22Rv1 (cell line): ENCODE results near the gene MICU1.

Experiments
- H3K27ac ChIP-seq: fragments of 450-650 bp; 2 replicates; pipeline ENCODE4 v1.5.1; 2017
- CTCF ChIP-seq: fragments of 450-650 bp; IDR thresholded peaks from 2 replicates; pipeline ENCODE4 v1.5.1; 2017; ENCODE audit warnings: mild to moderate bottlenecking
- ZFX ChIP-seq: fragments of 450-650 bp; IDR thresholded peaks from 2 replicates; pipeline ENCODE4 v1.6.1; 2017; ENCODE audit warnings: antibody characterized with exemption, borderline replicate concordance

The MICU1 gene

GRCh38 chr10:72605122-72605521 lies 20.8 kb downstream of the MICU1 start:
- no peak for TF ChIP-seq ZFX
- TF ChIP-seq CTCF = no peak
- no peak overlapping the region for H3K27ac ChIP-seq

- TF ChIP-seq ZFX = no peak
- TF ChIP-seq CTCF = no peak
- H3K27ac ChIP-seq = no peak overlapping the region
These were observed 24.7 kb downstream of the MICU1 start for GRCh38 chr10:72601144-72601543.

GRCh38 chr10:72598769-72599701 lies 26.8 kb downstream of the MICU1 start:
- no peak for TF ChIP-seq CTCF
- TF ChIP-seq ZFX = no peak

GRCh38 chr10:72597897-72598296 lies 28.0 kb downstream of the MICU1 start:
- H3K27ac ChIP-seq = no peak overlapping the region
- no peak for TF ChIP-seq ZFX
- TF ChIP-seq CTCF = no peak

More at GRCh38 chr10:72598769-72599701, 26.8 kb downstream of the MICU1 start:
- no peak overlapping the region for H3K27ac ChIP-seq

GRCh38 chr10:72595436-72595835 lies 30.4 kb downstream of the MICU1 start:
- TF ChIP-seq ZFX = no peak
- no peak for TF ChIP-seq CTCF
- no peak overlapping the region for H3K27ac ChIP-seq

GRCh38 chr10:72593963-72594362 lies 31.9 kb downstream of the MICU1 start:
- TF ChIP-seq CTCF (no peak), ZFX (no peak)
- no peak overlapping the region for H3K27ac ChIP-seq

GRCh38 chr10:72588266-72588665 lies 37.6 kb downstream of the MICU1 start:
- H3K27ac ChIP-seq = no peak overlapping the region
- TF ChIP-seq ZFX = no peak
- no peak for TF ChIP-seq CTCF
